ENCODE data around the gene ANXA11. TPM values are rescaled to one million over a fixed set of nuclear protein-coding genes. Genes with fewer than 3 reads are reported as not detected.
"Not testable (repeated sequence)": the region's sequence is repeated elsewhere in the genome, so short reads cannot be mapped to it uniquely, and the experiment has no call there.

Gene ANXA11
- total RNA-seq, 1 donor: 54.4 TPM

DNA sequence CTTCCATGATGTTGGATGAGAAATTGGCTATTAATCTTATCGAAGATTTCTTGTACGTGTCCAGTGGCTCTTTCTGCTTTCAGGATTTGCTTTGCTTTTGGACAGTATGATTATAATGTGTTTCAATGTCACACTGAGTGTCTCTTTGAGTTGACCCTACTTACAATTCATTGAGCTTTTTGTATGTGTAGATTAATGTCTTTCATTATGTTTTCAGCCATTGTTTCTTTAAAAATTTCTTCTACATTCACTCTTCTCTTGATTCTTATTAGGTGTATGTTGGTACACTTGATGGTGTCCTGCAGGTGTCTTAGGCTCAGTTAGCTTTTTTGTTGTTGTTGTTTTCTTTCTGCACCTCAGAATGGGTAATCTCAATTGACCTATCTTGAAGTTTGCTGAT lies 56.2 kb downstream of the ANXA11 start:
- DNase-seq (ENCODE audit: low read depth in 2 of 3, low spot score in 2 of 3): no peak

DNA sequence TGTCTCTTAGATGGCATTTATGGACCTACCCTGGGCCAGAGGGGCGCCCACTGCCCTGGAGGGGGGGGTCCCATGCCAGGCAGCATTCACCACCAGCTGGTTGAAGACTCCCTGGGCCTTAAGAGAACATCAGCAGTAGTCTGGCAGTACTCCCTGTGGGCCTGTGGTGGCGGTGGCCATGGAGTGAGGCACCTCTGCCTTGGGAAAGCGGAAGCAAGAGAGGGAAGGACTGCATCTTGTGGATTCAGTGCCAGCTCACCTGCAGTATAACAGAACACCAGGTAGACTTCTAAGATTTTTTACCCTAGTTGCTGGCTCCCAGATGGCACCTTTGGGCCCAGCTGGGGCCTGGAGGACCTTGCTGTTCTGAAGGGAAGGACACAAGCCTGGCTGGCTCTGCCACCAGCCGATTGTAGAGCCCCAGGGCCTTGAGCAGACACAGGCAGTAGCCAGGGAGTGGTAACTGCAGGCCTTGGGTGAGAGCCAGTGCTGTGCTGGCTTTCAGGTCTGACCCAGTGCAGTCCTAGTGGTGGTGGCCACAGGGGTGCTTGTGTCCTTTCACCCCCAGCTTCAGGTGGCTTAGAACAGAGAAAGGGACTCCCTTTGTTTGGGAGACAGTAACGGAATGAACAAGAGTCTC lies 57.1 kb downstream of the ANXA11 start:
- no peak for DNase-seq (ENCODE audit: low read depth in 2 of 3, low spot score in 2 of 3)

DNA sequence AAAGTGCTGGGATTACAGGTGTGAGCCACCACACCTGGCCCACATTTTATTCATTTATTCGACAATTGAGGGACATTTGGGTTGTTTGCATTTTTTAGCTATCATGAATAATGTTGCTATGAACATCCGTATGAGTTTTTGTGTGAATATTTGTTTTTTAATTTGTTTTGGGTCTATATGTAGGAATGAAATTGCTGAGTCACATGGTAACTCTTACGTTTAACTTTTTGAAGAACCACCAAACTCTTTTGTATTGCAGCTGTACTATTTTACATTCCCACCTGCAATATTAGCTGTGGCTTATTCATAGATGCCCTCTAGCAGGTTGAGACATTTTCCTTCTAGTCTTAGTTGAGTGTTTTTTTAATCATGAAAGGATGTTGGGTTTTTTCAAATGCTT lies 58.4 kb downstream of the ANXA11 start:
- DNase-seq (ENCODE audit: low read depth in 2 of 3, low spot score in 2 of 3): no peak

GRCh38 chr10:80145406-80146308 lies 59.7 kb downstream of the ANXA11 start:
- not testable (repeated sequence) for DNase-seq (ENCODE audit: low read depth in 2 of 3, low spot score in 2 of 3)

GRCh38 chr10:80144696-80145131 lies 60.6 kb downstream of the ANXA11 start:
- DNase-seq (ENCODE audit: low read depth in 2 of 3, low spot score in 2 of 3): peak in 2 of 3 donors; percentile 26 to 63

- DNase-seq (ENCODE audit: low read depth in 2 of 3, low spot score in 2 of 3): no peak
Observed at GRCh38 chr10:80144067-80144695, 61.2 kb downstream of the ANXA11 start.

- no peak for DNase-seq (ENCODE audit: low read depth in 2 of 3, low spot score in 2 of 3)
Observed at GRCh38 chr10:80141696-80142460, 63.5 kb downstream of the ANXA11 start.

DNA sequence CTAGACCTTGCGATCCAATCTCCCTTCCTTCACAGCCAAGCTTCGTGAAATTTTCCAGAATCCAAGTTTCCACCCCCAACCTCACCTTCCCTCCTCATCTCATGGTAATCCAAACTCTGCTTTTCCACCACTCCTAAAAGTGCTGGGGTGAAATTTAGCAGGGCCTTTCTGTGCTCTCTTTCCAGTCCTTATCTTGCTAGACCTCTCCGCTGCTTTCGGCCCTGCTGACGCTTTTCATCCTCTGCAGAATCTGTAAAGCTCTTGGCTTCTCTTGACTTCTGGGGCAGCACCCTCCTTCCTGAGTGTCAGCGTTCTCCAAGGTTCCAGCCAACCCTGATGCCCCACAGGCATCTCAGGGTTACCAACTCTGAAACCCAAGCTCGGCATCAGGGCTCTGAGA lies 65.1 kb downstream of the ANXA11 start:
- no peak for DNase-seq (ENCODE audit: low read depth in 2 of 3, low spot score in 2 of 3)

GRCh38 chr10:80139265-80139664 lies 66.1 kb downstream of the ANXA11 start:
- no peak for DNase-seq (ENCODE audit: low read depth in 2 of 3, low spot score in 2 of 3)

DNA sequence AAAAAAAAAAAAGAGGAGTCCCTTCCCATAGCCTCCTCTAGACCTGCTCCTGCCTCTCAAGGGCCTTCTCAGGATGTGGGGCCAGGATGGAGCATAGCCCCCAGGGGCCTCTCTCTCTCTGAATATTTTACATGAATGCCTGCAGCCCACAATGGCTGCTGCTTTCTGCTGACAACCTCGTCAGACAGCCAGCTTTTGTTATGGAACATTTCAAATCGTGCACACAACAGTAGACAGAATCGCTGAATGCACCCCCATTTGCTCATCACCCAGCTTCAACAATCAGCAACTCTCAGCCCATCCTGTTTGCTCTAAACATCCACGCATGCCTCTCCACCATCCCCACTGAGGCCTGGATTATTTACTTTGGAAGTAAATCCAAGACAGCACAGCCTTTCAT lies 67.4 kb downstream of the ANXA11 start:
- no peak for DNase-seq (ENCODE audit: low read depth in 2 of 3, low spot score in 2 of 3)

DNA sequence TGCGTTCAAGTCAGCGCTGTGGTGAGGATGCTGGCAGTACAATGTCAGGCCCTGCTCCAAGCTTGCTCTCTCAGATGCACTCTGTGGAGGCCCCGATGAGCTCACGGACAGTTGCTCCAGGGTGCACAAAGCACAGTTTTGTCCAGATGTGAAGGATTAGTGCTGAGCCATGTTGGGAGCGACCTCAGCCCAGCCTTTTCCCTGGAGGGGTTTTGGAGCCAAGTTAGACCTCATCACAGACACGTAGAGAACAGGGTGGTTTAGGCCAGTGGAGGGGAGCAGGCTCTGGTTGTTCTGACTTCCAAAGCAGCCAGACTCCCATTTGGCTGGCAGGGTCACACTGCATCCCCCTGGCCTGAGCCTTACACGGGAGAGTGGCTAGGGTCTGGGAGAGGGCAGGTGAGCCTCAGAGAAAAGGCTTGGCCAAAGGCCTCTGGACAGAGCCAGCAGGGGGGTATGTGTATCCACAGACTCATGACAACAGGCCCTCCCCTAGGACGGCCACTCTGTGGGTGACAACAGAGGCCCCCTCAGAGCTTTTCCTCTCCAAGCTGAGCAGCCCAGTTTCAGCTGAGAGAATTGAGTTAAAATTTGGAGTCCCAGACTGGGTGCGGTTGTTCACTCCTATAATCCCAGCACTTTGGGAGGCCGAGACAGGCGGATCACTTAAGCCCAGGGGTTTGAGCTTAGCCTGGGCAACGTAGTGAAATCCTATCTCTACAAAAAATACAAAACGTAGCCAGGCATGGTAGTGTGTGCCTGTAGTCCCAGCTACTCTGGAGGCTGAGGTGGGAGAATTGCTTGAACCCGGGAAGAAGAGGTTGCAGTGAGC lies 68.1 kb downstream of the ANXA11 start:
- no peak for DNase-seq (ENCODE audit: low read depth in 2 of 3, low spot score in 2 of 3)

DNA sequence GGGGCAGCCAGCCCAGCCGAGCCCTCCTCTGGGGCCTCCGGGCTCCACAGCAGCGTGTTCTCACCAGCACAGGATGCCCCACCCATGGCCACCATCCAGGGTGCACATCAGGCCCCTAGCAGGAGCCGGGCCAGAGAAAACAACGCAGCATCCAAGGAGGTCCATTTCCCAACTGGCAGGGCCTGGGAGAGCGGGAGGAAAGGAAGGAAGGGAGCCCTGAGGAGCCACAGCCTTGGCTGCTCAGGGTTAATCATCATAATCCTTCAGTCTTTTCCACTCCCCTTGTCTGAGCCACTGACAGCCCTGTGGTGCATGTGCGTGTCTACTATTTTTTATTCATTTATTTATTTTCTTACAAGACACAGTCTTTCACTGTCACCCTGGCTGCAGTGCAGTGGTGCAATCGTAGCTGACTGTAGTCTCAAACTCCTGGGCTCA lies 69.2 kb downstream of the ANXA11 start:
- no peak for DNase-seq (ENCODE audit: low read depth in 2 of 3, low spot score in 2 of 3)

GRCh38 chr10:80133687-80134086 lies 71.7 kb downstream of the ANXA11 start:
- not testable (repeated sequence) for DNase-seq (ENCODE audit: low read depth in 2 of 3, low spot score in 2 of 3)

- no peak for DNase-seq (ENCODE audit: low read depth in 2 of 3, low spot score in 2 of 3)
Observed at GRCh38 chr10:80133206-80133605, 72.1 kb downstream of the ANXA11 start.

DNA sequence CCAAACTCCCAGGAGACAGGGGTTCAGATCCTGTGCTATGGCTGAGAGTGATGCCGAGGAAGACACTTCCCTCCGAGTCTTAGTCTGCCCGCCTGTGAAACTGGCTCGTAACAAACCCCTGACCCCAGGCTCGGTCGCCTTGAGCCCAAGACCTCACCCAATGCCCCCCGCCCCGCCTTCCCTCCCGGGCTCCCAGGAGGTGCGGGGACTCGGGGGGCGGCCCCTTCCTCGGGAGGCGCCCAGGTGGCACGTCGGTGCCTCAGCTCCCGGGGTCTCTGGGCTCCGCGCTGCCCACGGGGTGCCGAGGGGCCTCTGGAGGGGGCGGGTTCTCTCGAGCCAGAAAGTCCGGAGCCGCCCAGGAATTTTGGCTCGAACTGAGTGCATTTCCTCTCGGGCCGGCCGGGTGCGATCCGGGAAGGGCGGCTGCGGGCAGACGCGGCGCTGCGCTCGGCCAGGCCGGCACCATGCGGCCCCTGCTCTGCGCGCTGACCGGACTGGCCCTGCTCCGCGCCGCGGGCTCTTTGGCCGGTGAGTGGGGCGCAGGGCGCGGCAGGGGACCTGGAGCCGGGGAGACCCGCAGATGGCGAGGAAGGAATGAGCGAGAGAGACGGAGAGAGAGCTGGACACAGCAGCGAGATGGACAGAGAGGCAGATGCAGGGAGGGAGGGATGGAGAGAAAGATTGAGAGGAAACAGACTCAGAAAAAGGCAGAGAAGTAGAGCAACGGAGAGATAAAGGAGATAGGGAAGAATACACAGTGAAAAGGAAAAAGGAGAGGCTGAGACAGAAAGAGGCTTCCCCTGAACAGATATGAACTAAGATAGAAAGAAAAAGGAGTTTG lies 72.8 kb downstream of the ANXA11 start, which contains the start of gene PLAC9:
Gene PLAC9 (plus strand): TSS at position 432 of the 841 bp plus-strand sequence. CDS start 33 bp downstream, at position 465.
- DNase-seq (ENCODE audit: low read depth in 2 of 3, low spot score in 2 of 3): no peak

- no peak for DNase-seq (ENCODE audit: low read depth in 2 of 3, low spot score in 2 of 3)
Observed at GRCh38 chr10:80131499-80131901, 73.8 kb downstream of the ANXA11 start.

GRCh38 chr10:80126876-80127275 lies 78.5 kb downstream of the ANXA11 start:
- DNase-seq (ENCODE audit: low read depth in 2 of 3, low spot score in 2 of 3): no peak

- no peak for DNase-seq (ENCODE audit: low read depth in 2 of 3, low spot score in 2 of 3)
Observed at GRCh38 chr10:80122746-80123145, 82.6 kb downstream of the ANXA11 start.
